ENCODE results near the gene DAGLA.
"Not testable (repeated sequence)": the region's sequence is repeated elsewhere in the genome, so short reads cannot be mapped to it uniquely, and the experiment has no call there.

Gene DAGLA

GRCh38 chr11:61655266-61656159 is 24.7 kb upstream of the DAGLA start:
- H3K4me1 Mint-ChIP-seq (ENCODE audit: low read depth); H3K36me3 Mint-ChIP-seq (ENCODE audit: low read depth); H3K27ac Mint-ChIP-seq; H3K9me3 Mint-ChIP-seq; H3K4me3 Mint-ChIP-seq; DNase-seq: not testable (repeated sequence)
- peaks cover 23% of the 10 kb centered on the region for H3K27me3 Mint-ChIP-seq

DNA sequence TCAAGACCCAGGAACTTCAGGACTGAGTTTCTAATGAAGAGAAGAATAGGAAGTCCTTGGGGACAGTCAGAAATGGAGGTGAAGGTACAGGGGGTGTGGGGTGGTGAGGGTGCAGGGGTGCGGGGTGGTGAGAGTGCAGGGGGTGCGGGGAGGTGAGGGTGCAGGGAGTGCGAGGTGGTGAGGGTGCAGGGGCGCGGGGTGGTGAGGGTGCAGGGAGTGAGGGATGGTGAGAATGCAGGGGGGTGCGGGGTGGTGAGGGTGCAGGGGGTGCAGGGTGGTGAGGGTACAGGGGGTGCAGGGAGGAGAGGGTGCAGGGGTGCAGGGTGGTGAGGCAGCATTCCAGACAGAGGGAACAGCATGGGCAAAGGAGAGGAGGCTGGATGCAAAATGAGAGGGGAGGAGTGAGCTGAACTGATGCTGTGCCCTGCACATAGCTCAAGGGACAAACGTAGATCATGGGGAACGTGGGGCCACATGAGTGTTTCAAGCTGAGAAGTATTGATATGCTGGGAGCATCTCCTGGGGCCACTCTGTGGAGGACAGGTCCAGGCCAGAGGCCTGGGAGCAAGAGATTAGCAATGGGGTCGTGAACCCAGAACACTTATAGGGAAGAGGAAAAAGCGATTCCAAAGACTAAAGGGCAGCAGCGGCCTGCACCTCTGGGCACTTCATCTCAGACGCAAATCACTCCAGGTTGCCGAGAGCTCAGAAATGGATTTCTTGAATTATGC is 23.7 kb upstream of the DAGLA start:
- H3K27ac Mint-ChIP-seq = no peak overlapping the region
- no peak overlapping the region for H3K4me3 Mint-ChIP-seq
- no peaks in the 10 kb centered on the region for H3K9me3 Mint-ChIP-seq
- DNase-seq = no peak
- no peaks in the 10 kb centered on the region for H3K36me3 Mint-ChIP-seq (ENCODE audit: low read depth)
- H3K27me3 Mint-ChIP-seq = peaks cover 23% of the 10 kb centered on the region
- H3K4me1 Mint-ChIP-seq (ENCODE audit: low read depth) = no peaks in the 10 kb centered on the region

- Mint-ChIP-seq H3K27me3 (peaks cover 20% of the 10 kb centered on the region), H3K4me3 (no peak overlapping the region), H3K9me3 (no peaks in the 10 kb centered on the region), H3K4me1 (ENCODE audit: low read depth) (no peaks in the 10 kb centered on the region), H3K36me3 (ENCODE audit: low read depth) (no peaks in the 10 kb centered on the region), H3K27ac (no peak overlapping the region)
- no peak for DNase-seq
Observed at GRCh38 chr11:61657566-61658290, 22.5 kb upstream of the DAGLA start.

- no peak overlapping the region for H3K4me3 Mint-ChIP-seq
- no peaks in the 10 kb centered on the region for H3K36me3 Mint-ChIP-seq (ENCODE audit: low read depth)
- H3K4me1 Mint-ChIP-seq (ENCODE audit: low read depth) = no peaks in the 10 kb centered on the region
- no peaks in the 10 kb centered on the region for H3K9me3 Mint-ChIP-seq
- H3K27ac Mint-ChIP-seq = no peak overlapping the region
- peaks cover 6% of the 10 kb centered on the region for H3K27me3 Mint-ChIP-seq
- DNase-seq = no peak
Observed at GRCh38 chr11:61659413-61660196, 20.6 kb upstream of the DAGLA start.

- H3K4me3 Mint-ChIP-seq; H3K27me3 Mint-ChIP-seq; H3K9me3 Mint-ChIP-seq; H3K27ac Mint-ChIP-seq; DNase-seq; H3K4me1 Mint-ChIP-seq (ENCODE audit: low read depth); H3K36me3 Mint-ChIP-seq (ENCODE audit: low read depth): not testable (repeated sequence)
Observed at GRCh38 chr11:61660997-61661396, 19.2 kb upstream of the DAGLA start.

DNA sequence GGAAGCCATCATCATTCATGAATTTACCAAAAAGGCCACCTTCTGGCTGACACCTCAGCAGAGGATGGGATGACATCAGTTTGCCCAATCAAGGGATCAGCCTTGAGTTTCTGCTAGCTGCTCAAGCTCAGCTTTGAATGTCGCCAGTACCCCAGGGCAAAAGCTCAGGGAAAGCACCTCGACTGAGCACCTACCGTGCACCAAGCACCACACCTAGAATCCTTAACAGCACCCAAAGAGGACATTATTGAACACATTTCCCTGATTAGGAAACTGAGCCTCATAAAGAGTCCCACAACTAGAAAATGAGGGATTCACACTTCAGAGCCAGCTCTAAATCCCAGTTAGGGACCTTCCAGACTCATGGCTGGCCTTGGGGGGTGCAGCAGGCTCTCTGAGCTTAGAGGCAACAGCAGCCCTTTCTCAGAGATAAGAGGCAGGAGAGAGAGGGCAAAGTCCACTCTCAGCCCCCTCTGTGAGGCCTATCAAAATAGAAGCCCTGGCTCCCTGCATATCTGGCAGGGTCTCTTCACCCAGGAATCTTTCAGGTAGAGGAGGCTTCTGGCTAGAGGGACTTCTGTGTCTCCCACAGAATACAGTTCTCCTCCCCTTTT is 13.4 kb upstream of the DAGLA start:
- Mint-ChIP-seq H3K4me3 (no peak overlapping the region), H3K27ac (no peak overlapping the region), H3K4me1 (ENCODE audit: low read depth) (no peaks in the 10 kb centered on the region), H3K36me3 (ENCODE audit: low read depth) (no peaks in the 10 kb centered on the region), H3K27me3 (peaks cover 17% of the 10 kb centered on the region), H3K9me3 (no peaks in the 10 kb centered on the region)
- no peak for DNase-seq

DNA sequence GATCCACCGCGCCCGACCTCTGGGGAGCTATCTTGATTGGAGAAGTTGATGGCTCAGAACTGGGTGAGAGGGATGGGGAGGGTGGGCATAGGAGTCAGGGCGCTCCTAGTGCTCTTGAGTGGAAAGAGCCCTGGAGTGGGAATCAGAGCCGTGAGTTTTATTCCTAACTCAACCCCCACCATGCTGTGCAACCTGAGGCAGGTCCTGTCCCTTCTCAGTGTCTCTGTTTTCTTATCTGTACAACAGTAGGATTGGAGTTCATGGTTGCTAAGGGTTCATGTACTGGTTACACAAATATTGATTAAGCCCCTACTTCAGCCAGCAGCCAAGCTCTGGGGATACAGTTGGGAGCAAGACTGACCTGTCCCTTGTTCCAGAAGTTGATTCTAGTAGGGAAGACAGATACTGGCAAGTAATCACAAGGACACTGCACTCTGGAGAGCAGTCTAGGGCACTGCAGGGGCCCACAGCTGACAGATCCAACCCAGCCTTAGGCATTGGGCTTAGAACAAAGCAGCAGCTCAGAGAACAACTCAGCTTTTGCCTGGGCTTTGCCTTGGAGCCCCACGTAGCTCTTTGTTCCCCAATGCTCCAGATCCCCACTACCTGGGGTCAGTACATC is 12.4 kb upstream of the DAGLA start:
- H3K4me1 Mint-ChIP-seq (ENCODE audit: low read depth) = no peaks in the 10 kb centered on the region
- H3K27ac Mint-ChIP-seq = no peak overlapping the region
- no peak for DNase-seq
- H3K27me3 Mint-ChIP-seq = peaks cover 17% of the 10 kb centered on the region
- H3K4me3 Mint-ChIP-seq = no peak overlapping the region
- H3K36me3 Mint-ChIP-seq (ENCODE audit: low read depth) = no peaks in the 10 kb centered on the region
- no peaks in the 10 kb centered on the region for H3K9me3 Mint-ChIP-seq

GRCh38 chr11:61669417-61669816 is 10.8 kb upstream of the DAGLA start:
- H3K27me3 Mint-ChIP-seq = peaks cover 26% of the 10 kb centered on the region
- no peak for DNase-seq
- H3K36me3 Mint-ChIP-seq (ENCODE audit: low read depth) = no peaks in the 10 kb centered on the region
- H3K9me3 Mint-ChIP-seq = no peaks in the 10 kb centered on the region
- no peak overlapping the region for H3K27ac Mint-ChIP-seq
- H3K4me1 Mint-ChIP-seq (ENCODE audit: low read depth) = no peaks in the 10 kb centered on the region
- H3K4me3 Mint-ChIP-seq = no peak overlapping the region

DNA sequence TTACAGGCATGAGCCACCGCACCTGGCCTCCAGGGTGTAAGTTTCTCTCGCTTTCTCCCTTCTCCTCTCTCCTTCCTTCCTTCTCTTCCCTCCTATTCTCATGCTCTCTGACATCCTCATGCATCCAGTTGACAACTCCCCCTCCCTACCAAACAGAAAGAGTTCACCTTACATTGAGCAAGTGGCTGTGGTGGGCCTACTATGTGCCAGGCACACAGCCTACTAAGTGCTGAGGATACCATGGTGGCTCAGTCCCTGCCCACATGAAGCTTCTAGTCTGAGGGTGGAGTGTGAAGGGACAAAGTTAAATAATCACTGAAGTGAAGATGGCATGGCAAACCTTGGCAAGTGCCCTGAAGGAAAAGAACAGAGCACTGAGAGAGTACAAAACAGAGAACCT is 9.6 kb upstream of the DAGLA start:
- Mint-ChIP-seq H3K27ac (no peak overlapping the region), H3K4me1 (ENCODE audit: low read depth) (no peaks in the 10 kb centered on the region), H3K4me3 (no peak overlapping the region), H3K9me3 (no peaks in the 10 kb centered on the region), H3K36me3 (ENCODE audit: low read depth) (no peaks in the 10 kb centered on the region), H3K27me3 (peaks cover 35% of the 10 kb centered on the region)
- DNase-seq = no peak

DNA sequence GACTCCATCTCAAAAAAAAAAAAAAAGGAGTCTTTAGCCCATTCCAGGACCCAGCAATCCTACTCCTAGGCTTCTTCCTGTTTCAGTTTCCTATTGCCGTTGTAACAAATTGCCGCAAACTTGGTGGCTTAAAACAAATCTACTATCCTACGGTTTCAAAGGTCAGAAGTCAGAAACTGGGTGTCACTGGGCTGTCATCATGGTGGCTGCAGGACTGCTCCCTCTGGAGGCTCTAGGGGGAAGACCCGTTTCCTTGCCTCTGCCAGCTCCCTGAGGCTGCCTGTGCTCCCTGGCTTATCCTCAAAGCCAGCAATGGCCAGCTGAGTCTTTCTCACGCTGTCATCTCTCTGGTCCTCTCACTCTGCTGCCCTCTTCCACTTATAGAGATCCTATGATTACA is 8.7 kb upstream of the DAGLA start:
- Mint-ChIP-seq H3K9me3 (no peaks in the 10 kb centered on the region), H3K27ac (no peak overlapping the region), H3K36me3 (ENCODE audit: low read depth) (no peaks in the 10 kb centered on the region), H3K4me1 (ENCODE audit: low read depth) (no peaks in the 10 kb centered on the region), H3K27me3 (peaks cover 42% of the 10 kb centered on the region), H3K4me3 (no peak overlapping the region)
- DNase-seq = no peak

DNA sequence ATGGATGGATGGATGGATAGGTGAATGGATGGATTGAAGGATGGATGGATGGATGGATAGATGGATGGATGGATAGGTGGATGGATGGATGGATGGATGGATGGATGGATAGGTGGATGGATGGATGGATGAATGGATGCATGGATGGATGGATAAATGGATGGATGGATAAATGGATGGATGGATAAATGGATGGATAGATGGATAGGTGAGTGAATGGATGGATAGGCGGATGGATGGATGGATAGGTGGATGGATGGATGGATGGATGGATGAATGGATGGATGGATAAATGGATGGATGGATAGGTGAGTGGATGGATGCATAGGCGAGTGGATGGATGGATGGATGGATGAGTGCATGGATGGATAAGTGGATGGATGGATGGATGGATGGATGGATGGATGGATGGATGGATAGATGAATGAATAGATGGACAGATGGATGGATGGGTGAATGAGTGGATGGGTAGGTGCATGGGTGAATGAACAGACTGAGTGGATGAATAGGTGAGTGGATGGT is 6.2 kb upstream of the DAGLA start:
- H3K9me3 Mint-ChIP-seq; H3K27ac Mint-ChIP-seq; H3K4me3 Mint-ChIP-seq; H3K4me1 Mint-ChIP-seq (ENCODE audit: low read depth); H3K36me3 Mint-ChIP-seq (ENCODE audit: low read depth); DNase-seq: not testable (repeated sequence)
- H3K27me3 Mint-ChIP-seq = peaks cover 59% of the 10 kb centered on the region

GRCh38 chr11:61675826-61676225 is 4.4 kb upstream of the DAGLA start:
- H3K27ac Mint-ChIP-seq = no peak overlapping the region
- peaks cover 56% of the 10 kb centered on the region for H3K27me3 Mint-ChIP-seq
- no peaks in the 10 kb centered on the region for H3K36me3 Mint-ChIP-seq (ENCODE audit: low read depth)
- no peak overlapping the region for H3K4me3 Mint-ChIP-seq
- peaks cover 3% of the 10 kb centered on the region for H3K4me1 Mint-ChIP-seq (ENCODE audit: low read depth)
- no peak for DNase-seq
- no peaks in the 10 kb centered on the region for H3K9me3 Mint-ChIP-seq

DNA sequence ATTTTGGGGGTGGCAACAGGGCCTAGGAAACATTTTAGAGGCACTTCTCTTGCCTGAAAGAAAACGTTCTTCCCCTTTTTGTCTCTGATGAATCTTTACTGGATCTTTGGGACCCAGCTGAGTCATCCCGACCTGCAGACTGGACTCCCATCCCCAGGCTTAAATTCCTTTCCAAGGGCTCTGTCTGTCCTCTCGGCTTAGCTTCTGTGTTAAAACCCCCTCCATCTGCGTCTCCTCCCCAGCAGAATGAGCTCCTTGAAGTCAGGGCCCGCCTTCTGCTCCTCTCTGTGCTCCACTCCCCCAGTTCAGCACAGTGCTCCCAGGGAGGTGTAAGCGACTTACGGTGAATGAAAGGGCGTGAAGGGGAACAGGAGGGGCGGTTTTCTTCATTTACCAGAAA is 895 bp upstream of the DAGLA start:
- H3K9me3 Mint-ChIP-seq = no peaks in the 10 kb centered on the region
- H3K4me3 Mint-ChIP-seq = no peak overlapping the region
- H3K27me3 Mint-ChIP-seq = peaks cover 48% of the 10 kb centered on the region
- no peaks in the 10 kb centered on the region for H3K36me3 Mint-ChIP-seq (ENCODE audit: low read depth)
- no peak for DNase-seq
- no peak overlapping the region for H3K27ac Mint-ChIP-seq
- peaks cover 3% of the 10 kb centered on the region for H3K4me1 Mint-ChIP-seq (ENCODE audit: low read depth)

All from activated T-cell treated with anti-CD3 and anti-CD28 coated beads, Interleukin-2, amount 50 U/mL, for 24 hours (primary cell).